SU-DHL-6 (cell line): ENCODE measurements around the gene SMARCD2.

Experiments used
- CTCF ChIP-seq: fragments of 200-600 bp; sonication (generic); IDR thresholded peaks from one replicate; pipeline ENCODE4 v1.5.1; 2017; ENCODE audit warnings: antibody characterized with exemption, mild to moderate bottlenecking, low read length, moderate library complexity; ENCODE audit not compliant: insufficient read depth, poor library complexity, severe bottlenecking
- EZH2phosphoT487 ChIP-seq: fragments of 200-600 bp; sonication (generic), shearing (Covaris generic); conservative IDR thresholded peaks from 2 replicates; pipeline ENCODE4 v1.6.1; 2018; ENCODE audit warnings: mild to moderate bottlenecking, antibody characterized with exemption, low read length, moderate library complexity, mixed read lengths

- TF ChIP-seq CTCF: no peak
- TF ChIP-seq EZH2phosphoT487: no peak
Measured at GRCh38 chr17:63853260-63853659, 10.8 kb upstream of the SMARCD2 start.
